Hematopoietic multipotent progenitor cell treated with erythropoietin and hydrocortisone succinate and interleukin-3 and kit ligand, for 17 days (in vitro differentiated cells): ENCODE measurements around the gene AMH.
"Not testable (repeated sequence)": the region's sequence is repeated elsewhere in the genome, so short reads cannot be mapped to it uniquely, and the experiment has no call there.

Experiments
- DNase-seq: peaks from one replicate; pipeline ENCODE4 v3.0.0-alpha.2; 2015; ENCODE audit warnings: low spot score

Gene AMH

GRCh38 chr19:2270423-2271233 lies 21.5 kb downstream of the AMH start:
- peak; percentile 80 for DNase-seq

- peak; percentile 60 for DNase-seq
Observed at GRCh38 chr19:2271234-2272103, 22.3 kb downstream of the AMH start.

GRCh38 chr19:2273356-2274184 lies 24.4 kb downstream of the AMH start:
- peak; percentile 76 for DNase-seq

- no peak for DNase-seq
Observed at GRCh38 chr19:2274185-2274711, 25.1 kb downstream of the AMH start.

- DNase-seq, result peak; percentile 60
Observed at GRCh38 chr19:2274931-2275535, 25.9 kb downstream of the AMH start.

GRCh38 chr19:2275588-2276428 lies 26.7 kb downstream of the AMH start:
- no peak for DNase-seq

- no peak for DNase-seq
Observed at GRCh38 chr19:2276429-2276986, 27.4 kb downstream of the AMH start.

GRCh38 chr19:2277138-2277537 lies 28.0 kb downstream of the AMH start:
- no peak for DNase-seq

GRCh38 chr19:2278459-2279158 lies 29.5 kb downstream of the AMH start:
- no peak for DNase-seq

- DNase-seq, result no peak
Observed at GRCh38 chr19:2280633-2281264, 31.6 kb downstream of the AMH start.

GRCh38 chr19:2281265-2282061 lies 32.3 kb downstream of the AMH start:
- not testable (repeated sequence) for DNase-seq

GRCh38 chr19:2282062-2282861 lies 33.1 kb downstream of the AMH start, which contains the start of gene PEAK3:
TSS of gene PEAK3 (minus strand) at chr19:2282175. CDS start at chr19:2280931, 1,244 bp downstream.
- no peak for DNase-seq

GRCh38 chr19:2282862-2283237 lies 33.7 kb downstream of the AMH start:
- DNase-seq, result no peak

GRCh38 chr19:2283835-2284507 lies 34.8 kb downstream of the AMH start:
- no peak for DNase-seq

- no peak for DNase-seq
Observed at GRCh38 chr19:2286402-2287140, 37.4 kb downstream of the AMH start.
